Transverse colon (tissue), 4 donors: ENCODE data around the gene TUG1. TPM values are rescaled to one million over a fixed set of nuclear protein-coding genes. Genes with fewer than 3 reads are reported as not detected.

Experiments used
- DNase-seq: peaks from one replicate; pipeline ENCODE4 v3.0.0-alpha.2; 2019
- H3K27ac ChIP-seq, 4 donors: fragments of 200-600 bp; sonication (generic); 2 replicates each; pipeline ENCODE4 v1.5.1; 2016 to 2018; ENCODE audit warnings: inconsistent platforms in 4 of 4
- H3K27me3 ChIP-seq: fragments of 200-600 bp; sonication (generic); 2 replicates; pipeline ENCODE4 v1.5.1; 2017; ENCODE audit warnings: inconsistent platforms
- H3K36me3 ChIP-seq, 4 donors: fragments of 200-600 bp; sonication (generic); 2 replicates each; pipeline ENCODE4 v1.5.1; 2017 to 2019; ENCODE audit warnings: inconsistent platforms in 4 of 4
- H3K4me1 ChIP-seq, 4 donors: fragments of 200-600 bp; sonication (generic); 2 replicates each; pipeline ENCODE4 v1.5.1; 2017 to 2020; ENCODE audit warnings: inconsistent platforms in 4 of 4
- H3K4me3 ChIP-seq, 4 donors: fragments of 200-600 bp; sonication (generic); 1 replicate in 1 of 4; 2 replicates in 3 of 4; pipeline versions ENCODE4 v1.5.1 to v1.6.1; 2017 to 2019; ENCODE audit warnings: inconsistent platforms in 4 of 4
- H3K9me3 ChIP-seq, 2 donors: fragments of 200-600 bp; sonication (generic); 2 replicates each; pipeline ENCODE4 v1.5.1; 2017 to 2019; ENCODE audit warnings: inconsistent platforms in 2 of 2
- EP300 ChIP-seq: sonication (generic); formaldehyde crosslinking; IDR thresholded peaks from one replicate; pipeline ENCODE4 v1.6.1; 2017; ENCODE audit warnings: antibody characterized with exemption, low read depth
- POLR2A ChIP-seq: fragments of 450-650 bp; IDR thresholded peaks from one replicate; pipeline ENCODE4 v1.6.1; 2016; ENCODE audit warnings: antibody characterized with exemption, mild to moderate bottlenecking, moderate library complexity
- POLR2AphosphoS5 ChIP-seq, 3 donors: sonication (generic); formaldehyde crosslinking; IDR thresholded peaks; one replicate each; pipeline ENCODE4 v1.6.1; 2016; ENCODE audit warnings: antibody characterized with exemption in 3 of 3
- WGBS, 2 donors: methylation state at CpG; one replicate each; pipeline ENCODE4 v1.1.5; 2018; ENCODE audit warnings: low coverage in 1 of 2; 5-methylcytosine and 5-hydroxymethylcytosine counted together
- in situ Hi-C, 4 donors: fragments of 200-750 bp; cut with MboI; loops; one replicate each; pipeline versions ENCODE4 v1.15.0 to v1.15.1; 2017; ENCODE audit warnings: low sequenced_read_pairs in 3 of 4, low pct_ligation_motif_present in 1 of 4, low pct_unique_long_range_greater_than_20kb in 1 of 4
- intact Hi-C: fragments of 100-400 bp; cut with DNase I; formaldehyde crosslinking; loops from one replicate; pipeline ENCODE4 v1.15.1; 2023; ENCODE audit warnings: low total_unique reads
- total RNA-seq, 4 donors: library from RNA; depleted of rRNA; stranded (reverse); fragments of >200 nt; gene quantifications; one replicate each; pipeline ENCODE4 v1.1.0, GENCODE V29; 2016
- TF ChIP-seq, protein P1 (sequence below), 5 experiments: fragments of 200-600 bp in 3 of 5; fragments of 450-650 bp in 2 of 5; sonication (generic) in 3 of 5; IDR thresholded peaks; 1 replicate in 2 of 5; 2 replicates in 3 of 5; pipeline ENCODE4 v1.5.1; 2016 to 2017; ENCODE audit warnings: antibody characterized with exemption in 5 of 5, inconsistent platforms in 3 of 5, mild to moderate bottlenecking in 2 of 5, moderate library complexity in 1 of 5

Gene TUG1
- total RNA-seq, 4 donors from 2014 or later, result 77.7 to 294 (median 112) TPM

GRCh38 chr22:30985561-30986208, 16.6 kb downstream of the TUG1 start:
- Histone ChIP-seq H3K4me1 (no peaks in the 10 kb centered on the region), H3K27me3 (no peaks in the 10 kb centered on the region), H3K36me3 (no peaks in the 10 kb centered on the region), H3K9me3 (no peaks in the 10 kb centered on the region), H3K27ac (no peak overlapping the region), H3K4me3 (no peak overlapping the region)
- no peak for TF ChIP-seq POLR2A
- TF ChIP-seq EP300, result no peak
- no peak for TF ChIP-seq POLR2AphosphoS5 (IDR thresholded peaks at IDR 0.05)
- TF ChIP-seq, protein P1, sequence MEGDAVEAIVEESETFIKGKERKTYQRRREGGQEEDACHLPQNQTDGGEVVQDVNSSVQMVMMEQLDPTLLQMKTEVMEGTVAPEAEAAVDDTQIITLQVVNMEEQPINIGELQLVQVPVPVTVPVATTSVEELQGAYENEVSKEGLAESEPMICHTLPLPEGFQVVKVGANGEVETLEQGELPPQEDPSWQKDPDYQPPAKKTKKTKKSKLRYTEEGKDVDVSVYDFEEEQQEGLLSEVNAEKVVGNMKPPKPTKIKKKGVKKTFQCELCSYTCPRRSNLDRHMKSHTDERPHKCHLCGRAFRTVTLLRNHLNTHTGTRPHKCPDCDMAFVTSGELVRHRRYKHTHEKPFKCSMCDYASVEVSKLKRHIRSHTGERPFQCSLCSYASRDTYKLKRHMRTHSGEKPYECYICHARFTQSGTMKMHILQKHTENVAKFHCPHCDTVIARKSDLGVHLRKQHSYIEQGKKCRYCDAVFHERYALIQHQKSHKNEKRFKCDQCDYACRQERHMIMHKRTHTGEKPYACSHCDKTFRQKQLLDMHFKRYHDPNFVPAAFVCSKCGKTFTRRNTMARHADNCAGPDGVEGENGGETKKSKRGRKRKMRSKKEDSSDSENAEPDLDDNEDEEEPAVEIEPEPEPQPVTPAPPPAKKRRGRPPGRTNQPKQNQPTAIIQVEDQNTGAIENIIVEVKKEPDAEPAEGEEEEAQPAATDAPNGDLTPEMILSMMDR (IDR thresholded peaks at IDR 0.05), result no peak
- no peak for DNase-seq
- intact Hi-C loops, result loop anchor here (10.0 kb wide), 1 partner anchor 51 kb away; no protein-coding TSS in a partner anchor
- in situ Hi-C loops, result no loop called here
- WGBS, 2 donors, result 72% methylated on average over 4 of the region's 4 CpGs; no CpG with 5 or more reads in 1 of the 2 donors

GRCh38 chr22:30989474-30989873, 20.4 kb downstream of the TUG1 start:
- H3K4me3 ChIP-seq, result no peak overlapping the region
- TF ChIP-seq POLR2A, result no peak
- TF ChIP-seq EP300, result no peak
- TF ChIP-seq, protein P1 (IDR thresholded peaks at IDR 0.05), result no peak
- TF ChIP-seq POLR2AphosphoS5 (IDR thresholded peaks at IDR 0.05), result no peak
- H3K27me3 ChIP-seq, result no peaks in the 10 kb centered on the region
- no peaks in the 10 kb centered on the region for H3K36me3 ChIP-seq
- DNase-seq, result no peak
- intact Hi-C loops (loop anchor here (10.0 kb wide), 1 partner anchor 55 kb away; no protein-coding TSS in a partner anchor), in situ Hi-C loops (no loop called here)
- H3K4me1 ChIP-seq, result no peaks in the 10 kb centered on the region
- H3K27ac ChIP-seq, result no peak overlapping the region
- no peaks in the 10 kb centered on the region for H3K9me3 ChIP-seq

GRCh38 chr22:30990690-30991089, 21.6 kb downstream of the TUG1 start:
- Histone ChIP-seq H3K4me1 (no peaks in the 10 kb centered on the region), H3K9me3 (no peaks in the 10 kb centered on the region), H3K4me3 (no peak overlapping the region), H3K27ac (no peak overlapping the region), H3K36me3 (no peaks in the 10 kb centered on the region), H3K27me3 (no peaks in the 10 kb centered on the region)
- intact Hi-C loops (no loop called here), in situ Hi-C loops (no loop called here)
- DNase-seq, result no peak
- TF ChIP-seq EP300 (no peak), POLR2AphosphoS5 (IDR thresholded peaks at IDR 0.05) (no peak), POLR2A (no peak)
- TF ChIP-seq, protein P1 (IDR thresholded peaks at IDR 0.05), result no peak
- 100% methylated on average over 1 of the region's 1 CpG; no CpG with 5 or more reads in 1 of the 2 donors for WGBS, 2 donors

DNA sequence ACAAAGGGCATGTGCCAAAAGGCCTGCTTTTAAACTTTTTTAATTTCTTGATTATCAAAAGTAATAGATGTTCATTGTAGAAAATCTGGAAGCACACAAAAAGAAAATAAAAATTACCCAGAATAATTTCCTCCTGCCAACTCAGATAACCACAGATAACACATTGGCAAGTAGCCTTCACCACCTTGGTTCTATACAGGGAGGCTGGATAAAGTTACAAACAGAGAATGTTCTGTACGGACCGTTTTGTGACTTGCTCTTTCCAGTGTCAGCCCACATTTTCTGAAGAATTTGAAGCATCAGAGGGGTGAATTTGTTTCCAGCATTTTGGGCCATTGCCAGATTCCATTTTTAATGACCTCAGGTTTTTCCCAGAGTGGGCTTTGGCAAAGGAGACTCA, 23.5 kb downstream of the TUG1 start:
- no peak overlapping the region for H3K27ac ChIP-seq
- no peaks in the 10 kb centered on the region for H3K36me3 ChIP-seq
- in situ Hi-C loops, result no loop called here
- H3K27me3 ChIP-seq, result no peaks in the 10 kb centered on the region
- no peak overlapping the region for H3K4me3 ChIP-seq
- WGBS, 2 donors, result 70 to 79% methylated on average over 2 of the region's 2 CpGs
- no peak for TF ChIP-seq POLR2A
- TF ChIP-seq, protein P1 (IDR thresholded peaks at IDR 0.05), result no peak
- no peak for TF ChIP-seq POLR2AphosphoS5 (IDR thresholded peaks at IDR 0.05)
- no peak for TF ChIP-seq EP300
- no peak for DNase-seq
- intact Hi-C loops, result no loop called here
- no peaks in the 10 kb centered on the region for H3K4me1 ChIP-seq
- no peaks in the 10 kb centered on the region for H3K9me3 ChIP-seq
